GM12878 (cell line): ENCODE data around the gene MAP3K5. TPM values are rescaled to one million over a fixed set of nuclear protein-coding genes. Genes with fewer than 3 reads are reported as not detected.

Experiments
- BHLHE40 ChIP-seq, 2 experiments: fragments of 450-650 bp in 1 of 2; IDR thresholded peaks; 2 replicates each; pipeline ENCODE4 v1.6.1; 2011 to 2017; ENCODE audit warnings: low read depth in 2 of 2, borderline replicate concordance in 1 of 2, improper control_type of control experiment in 1 of 2, low read length in 1 of 2, mild to moderate bottlenecking in 1 of 2
- CREB1 ChIP-seq: IDR thresholded peaks from 2 replicates; pipeline ENCODE4 v1.6.1; 2012; ENCODE audit warnings: low read depth, mild to moderate bottlenecking, inconsistent platforms
- ELK1 ChIP-seq: IDR thresholded peaks from 2 replicates; pipeline ENCODE4 v1.6.1; 2012; ENCODE audit warnings: low read depth, low read length, improper control_type of control experiment
- IKZF1 ChIP-seq: fragments of 450-650 bp; conservative IDR thresholded peaks from 2 replicates; pipeline ENCODE4 v1.6.1; 2017; ENCODE audit warnings: antibody characterized with exemption, mild to moderate bottlenecking
- KDM1A ChIP-seq: fragments of 200-600 bp; sonication (generic); IDR thresholded peaks from 2 replicates; pipeline ENCODE4 v1.6.1; 2016; ENCODE audit warnings: borderline replicate concordance
- POLR2AphosphoS2 ChIP-seq: IDR thresholded peaks from 2 replicates; pipeline ENCODE4 v1.6.1; 2011; ENCODE audit warnings: low read depth, mild to moderate bottlenecking, low read length, improper control_type of control experiment, moderate library complexity
- polyA plus RNA-seq, 11 experiments: library from polyadenylated mRNA; depleted of rRNA in 4 of 11; unstranded in 6 of 11; stranded (reverse) in 5 of 11; fragments of >200 nt; fragmentation: Nextera tagmentation in 4 of 11; fragmentation: Illumina TruSeq in 1 of 11; extraction: Ambion mirVana in 4 of 11; extraction: Trizol in 1 of 11; gene quantifications; 1 replicate in 1 of 11; 2 replicates in 10 of 11; pipeline versions ENCODE4 v1.2.1 to v1.2.3, GENCODE V29; 2011 to 2016; ENCODE audit warnings: inconsistent platforms in 2 of 11, missing spikeins in 2 of 11, low read depth in 1 of 11
- total RNA-seq, 4 experiments: library from RNA; depleted of rRNA in 3 of 4; stranded (reverse); fragments of >200 nt in 3 of 4; fragmentation: Illumina TruSeq in 1 of 4; extraction: Trizol in 1 of 4; gene quantifications; 2 replicates each; pipeline versions ENCODE4 v1.2.1 to v1.2.3, GENCODE V29; 2013 to 2021
- TF ChIP-seq, protein P1 (sequence below): fragments of 450-650 bp; IDR thresholded peaks from 2 replicates; pipeline ENCODE4 v1.6.1; 2016; ENCODE audit warnings: mild to moderate bottlenecking
- TF ChIP-seq, protein P2 (sequence below): fragments of 450-650 bp; IDR thresholded peaks from 2 replicates; pipeline ENCODE4 v1.6.1; 2018; ENCODE audit warnings: borderline replicate concordance, mild to moderate bottlenecking; ENCODE audit not compliant: partially characterized antibody

Gene MAP3K5
- total and polyA plus RNA-seq, 10 of the 15 experiments (the other 5 are each of a cell fraction or from before 2014, with no cell fraction given) = 5.4 to 34.3 (median 26.4) TPM

DNA sequence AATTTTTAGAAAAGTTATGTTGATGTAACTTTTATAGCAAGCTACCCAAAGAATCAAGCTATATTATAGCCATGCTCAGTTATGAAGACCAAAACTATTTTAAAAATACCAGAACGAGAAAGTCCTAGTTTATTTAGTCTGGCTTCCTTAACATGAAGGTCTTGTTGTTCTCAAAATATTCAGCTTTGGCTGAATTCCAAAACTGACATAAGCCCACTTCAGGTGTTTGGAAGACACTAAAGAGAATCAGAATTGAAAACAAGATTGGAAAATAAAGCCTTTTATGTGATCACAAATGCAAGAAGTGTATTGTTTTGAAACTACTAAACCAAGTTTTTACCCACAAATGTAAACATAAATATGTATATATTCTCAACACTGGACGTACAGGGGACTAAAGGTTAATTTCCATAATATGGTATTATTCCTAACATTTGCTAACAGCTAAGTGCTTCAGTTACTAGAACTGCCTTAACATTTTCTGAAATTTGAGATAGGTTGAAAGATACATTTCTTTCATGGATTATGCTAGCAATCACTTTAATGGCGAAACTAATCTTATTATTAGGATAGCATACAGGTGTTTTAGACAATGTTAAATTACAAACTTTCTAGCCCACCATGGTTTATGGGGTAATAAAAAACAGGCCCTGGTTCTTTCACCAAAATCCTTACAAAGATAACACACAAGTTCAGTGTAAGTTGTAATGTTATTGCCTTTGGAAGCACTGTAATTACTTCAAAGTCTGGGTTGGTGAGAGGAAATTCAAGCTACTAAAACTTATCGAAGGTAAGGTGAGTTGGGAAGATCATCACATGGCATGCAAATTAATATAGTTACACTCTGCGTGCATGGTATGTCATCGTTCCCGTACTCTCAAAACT is 1.6 kb downstream of the MAP3K5 start (continued):
- TF ChIP-seq, protein P1, sequence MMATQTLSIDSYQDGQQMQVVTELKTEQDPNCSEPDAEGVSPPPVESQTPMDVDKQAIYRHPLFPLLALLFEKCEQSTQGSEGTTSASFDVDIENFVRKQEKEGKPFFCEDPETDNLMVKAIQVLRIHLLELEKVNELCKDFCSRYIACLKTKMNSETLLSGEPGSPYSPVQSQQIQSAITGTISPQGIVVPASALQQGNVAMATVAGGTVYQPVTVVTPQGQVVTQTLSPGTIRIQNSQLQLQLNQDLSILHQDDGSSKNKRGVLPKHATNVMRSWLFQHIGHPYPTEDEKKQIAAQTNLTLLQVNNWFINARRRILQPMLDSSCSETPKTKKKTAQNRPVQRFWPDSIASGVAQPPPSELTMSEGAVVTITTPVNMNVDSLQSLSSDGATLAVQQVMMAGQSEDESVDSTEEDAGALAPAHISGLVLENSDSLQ = no peak
- TF ChIP-seq IKZF1 (no peak), KDM1A (no peak), BHLHE40 (IDR thresholded peaks at IDR 0.05; ENCODE audit: borderline replicate concordance in 1 of 2, low read depth in 2 of 2, low read length in 1 of 2) (peak; percentile 37 to 46; a peak in 1 of 4 replicates), CREB1 (peak; percentile 82), POLR2AphosphoS2 (peak; percentile 20; the same call in 1 of the 2 replicates), ELK1 (no peak)
- TF ChIP-seq, protein P2, sequence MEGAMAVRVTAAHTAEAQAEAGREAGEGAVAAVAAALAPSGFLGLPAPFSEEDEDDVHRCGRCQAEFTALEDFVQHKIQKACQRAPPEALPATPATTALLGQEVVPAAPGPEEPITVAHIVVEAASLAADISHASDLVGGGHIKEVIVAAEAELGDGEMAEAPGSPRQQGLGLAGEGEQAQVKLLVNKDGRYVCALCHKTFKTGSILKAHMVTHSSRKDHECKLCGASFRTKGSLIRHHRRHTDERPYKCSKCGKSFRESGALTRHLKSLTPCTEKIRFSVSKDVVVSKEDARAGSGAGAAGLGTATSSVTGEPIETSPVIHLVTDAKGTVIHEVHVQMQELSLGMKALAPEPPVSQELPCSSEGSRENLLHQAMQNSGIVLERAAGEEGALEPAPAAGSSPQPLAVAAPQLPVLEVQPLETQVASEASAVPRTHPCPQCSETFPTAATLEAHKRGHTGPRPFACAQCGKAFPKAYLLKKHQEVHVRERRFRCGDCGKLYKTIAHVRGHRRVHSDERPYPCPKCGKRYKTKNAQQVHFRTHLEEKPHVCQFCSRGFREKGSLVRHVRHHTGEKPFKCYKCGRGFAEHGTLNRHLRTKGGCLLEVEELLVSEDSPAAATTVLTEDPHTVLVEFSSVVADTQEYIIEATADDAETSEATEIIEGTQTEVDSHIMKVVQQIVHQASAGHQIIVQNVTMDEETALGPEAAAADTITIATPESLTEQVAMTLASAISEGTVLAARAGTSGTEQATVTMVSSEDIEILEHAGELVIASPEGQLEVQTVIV = no peak
